Hematopoietic multipotent progenitor cell treated with erythropoietin and hydrocortisone succinate and interleukin-3 and kit ligand, for 4 days (in vitro differentiated cells): ENCODE measurements around the gene SEC31A.
"Not testable (repeated sequence)": the region's sequence is repeated elsewhere in the genome, so short reads cannot be mapped to it uniquely, and the experiment has no call there.

Experiments used
- DNase-seq: peaks from one replicate; pipeline ENCODE4 v3.0.0-alpha.2; 2015

Gene SEC31A

GRCh38 chr4:82833696-82834313 is 57.1 kb downstream of the SEC31A start:
- DNase-seq: no peak

- not testable (repeated sequence) for DNase-seq
These were observed 57.9 kb downstream of the SEC31A start for GRCh38 chr4:82833060-82833459.

GRCh38 chr4:82825425-82825824 is 65.5 kb downstream of the SEC31A start:
- DNase-seq: no peak

- no peak for DNase-seq
These were observed 67.9 kb downstream of the SEC31A start for GRCh38 chr4:82823062-82823461.

GRCh38 chr4:82820689-82821088 is 70.3 kb downstream of the SEC31A start:
- no peak for DNase-seq

- DNase-seq: peak; percentile 21
These were observed 72.0 kb downstream of the SEC31A start for GRCh38 chr4:82818664-82819662.

GRCh38 chr4:82816874-82817273 is 74.1 kb downstream of the SEC31A start:
- not testable (repeated sequence) for DNase-seq

GRCh38 chr4:82814034-82814433 is 76.9 kb downstream of the SEC31A start:
- DNase-seq: no peak

GRCh38 chr4:82811838-82812341 is 79.1 kb downstream of the SEC31A start:
- DNase-seq: no peak

GRCh38 chr4:82811392-82811791 is 79.6 kb downstream of the SEC31A start:
- no peak for DNase-seq

- DNase-seq: no peak
These were observed 80.8 kb downstream of the SEC31A start for GRCh38 chr4:82810176-82810575.

- peak; percentile 22 for DNase-seq
These were observed 81.3 kb downstream of the SEC31A start for GRCh38 chr4:82809619-82810018.

- no peak for DNase-seq
These were observed 87.2 kb downstream of the SEC31A start for GRCh38 chr4:82803746-82804145.

GRCh38 chr4:82802911-82803310 is 88.0 kb downstream of the SEC31A start:
- peak; percentile 50 for DNase-seq

- DNase-seq: peak; percentile 22
These were observed 88.9 kb downstream of the SEC31A start for GRCh38 chr4:82801910-82802521.

GRCh38 chr4:82799006-82799881 is 91.7 kb downstream of the SEC31A start:
- peak; percentile 28 for DNase-seq

GRCh38 chr4:82798168-82799005 is 92.6 kb downstream of the SEC31A start, which contains the start of gene SCD5:
SCD5 (minus strand) TSS chr4:82798796; CDS start chr4:82798537, 259 bp downstream.
- peak; percentile 93 for DNase-seq

GRCh38 chr4:82797405-82798111 is 93.4 kb downstream of the SEC31A start:
- DNase-seq: peak; percentile 46

- peak; percentile 24 for DNase-seq
These were observed 93.9 kb downstream of the SEC31A start for GRCh38 chr4:82797040-82797404.

GRCh38 chr4:82792912-82793649 is 97.9 kb downstream of the SEC31A start:
- no peak for DNase-seq
